BJ (cell line): Measurements from ENCODE around the gene IGFLR1. TPM values are rescaled to one million over a fixed set of nuclear protein-coding genes. Genes with fewer than 3 reads are reported as not detected.

Source experiments
- CTCF ChIA-PET: fragments of 350-600 bp; formaldehyde crosslinking; extraction: SDS; loops from one replicate; lab custom pipeline; 2021; ENCODE audit warnings: antibody characterized with exemption, inconsistent platforms; lab: Yijun Ruan, JAX
- POLR2A ChIA-PET: fragments of 300-600 bp; sonication (Branson Sonifier 250); formaldehyde crosslinking; extraction: SDS; loops from one replicate; lab custom pipeline; 2021; ENCODE audit warnings: antibody characterized with exemption; lab: Charles Lee
- DNase-seq: peaks from one replicate; pipeline ENCODE4 v3.0.0-alpha.2; 2011; ENCODE audit warnings: low read depth
- H3K27me3 ChIP-seq: 2 replicates; pipeline ENCODE4 v1.6.0; 2011; ENCODE audit warnings: low read length; ENCODE audit not compliant: control insufficient read depth, insufficient read depth
- H3K36me3 ChIP-seq: 2 replicates; pipeline ENCODE4 v1.5.1; 2011; ENCODE audit warnings: low read length; ENCODE audit not compliant: control insufficient read depth, insufficient read depth
- H3K4me3 ChIP-seq: 2 replicates; pipeline ENCODE4 v1.5.1; 2011; ENCODE audit warnings: low read depth, mild to moderate bottlenecking, control low read depth, low read length
- polyA plus RNA-seq: library from polyadenylated mRNA; depleted of rRNA; stranded (reverse); fragments of >200 nt; gene quantifications from 2 replicates; pipeline ENCODE4 v1.2.3, GENCODE V29; 2011
- TF ChIP-seq, protein P1 (sequence below): IDR thresholded peaks from 2 replicates; pipeline ENCODE4 v1.5.1; 2011; ENCODE audit warnings: low read depth, mild to moderate bottlenecking, control low read depth, inconsistent platforms, low read length, moderate library complexity; ENCODE audit not compliant: insufficient read depth

IGFLR1 gene
- polyA plus RNA-seq, 1 experiment: 1.9 TPM

- Histone ChIP-seq H3K4me3 (no peak overlapping the region), H3K27me3 (no peaks in the 10 kb centered on the region), H3K36me3 (no peaks in the 10 kb centered on the region; the same call in 1 of the 2 replicates)
- TF ChIP-seq, protein P1, sequence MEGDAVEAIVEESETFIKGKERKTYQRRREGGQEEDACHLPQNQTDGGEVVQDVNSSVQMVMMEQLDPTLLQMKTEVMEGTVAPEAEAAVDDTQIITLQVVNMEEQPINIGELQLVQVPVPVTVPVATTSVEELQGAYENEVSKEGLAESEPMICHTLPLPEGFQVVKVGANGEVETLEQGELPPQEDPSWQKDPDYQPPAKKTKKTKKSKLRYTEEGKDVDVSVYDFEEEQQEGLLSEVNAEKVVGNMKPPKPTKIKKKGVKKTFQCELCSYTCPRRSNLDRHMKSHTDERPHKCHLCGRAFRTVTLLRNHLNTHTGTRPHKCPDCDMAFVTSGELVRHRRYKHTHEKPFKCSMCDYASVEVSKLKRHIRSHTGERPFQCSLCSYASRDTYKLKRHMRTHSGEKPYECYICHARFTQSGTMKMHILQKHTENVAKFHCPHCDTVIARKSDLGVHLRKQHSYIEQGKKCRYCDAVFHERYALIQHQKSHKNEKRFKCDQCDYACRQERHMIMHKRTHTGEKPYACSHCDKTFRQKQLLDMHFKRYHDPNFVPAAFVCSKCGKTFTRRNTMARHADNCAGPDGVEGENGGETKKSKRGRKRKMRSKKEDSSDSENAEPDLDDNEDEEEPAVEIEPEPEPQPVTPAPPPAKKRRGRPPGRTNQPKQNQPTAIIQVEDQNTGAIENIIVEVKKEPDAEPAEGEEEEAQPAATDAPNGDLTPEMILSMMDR: no peak
- CTCF ChIA-PET: interaction anchor here (0.6 to 1.1 kb wide), 2 partner anchors 14 to 128 kb away, joined by 3 to 4 read pairs; partner anchors contain the start of gene ARHGAP33
- no peak for DNase-seq
- POLR2A ChIA-PET: no interaction called here
Observed at GRCh38 chr19:35789195-35789977, 47.1 kb upstream of the IGFLR1 start.

- CTCF ChIA-PET: interaction anchor here (0.9 kb wide), 1 partner anchor 143 kb away, joined by 4 read pairs; no protein-coding TSS in a partner anchor
- no peak for DNase-seq
- Histone ChIP-seq H3K36me3 (peaks cover under 1% of the 10 kb centered on the region; the same call in 1 of the 2 replicates), H3K27me3 (no peaks in the 10 kb centered on the region), H3K4me3 (no peak overlapping the region)
- POLR2A ChIA-PET: no interaction called here
- TF ChIP-seq, protein P1: no peak
Observed at GRCh38 chr19:35788205-35788960, 46.1 kb upstream of the IGFLR1 start.

GRCh38 chr19:35787227-35787799 is 45.1 kb upstream of the IGFLR1 start:
- DNase-seq: no peak
- H3K27me3 ChIP-seq: no peaks in the 10 kb centered on the region
- no peak overlapping the region for H3K4me3 ChIP-seq
- peaks cover 4% of the 10 kb centered on the region for H3K36me3 ChIP-seq
- ChIA-PET POLR2A (no interaction called here), CTCF (interaction anchor here (0.7 kb wide), 1 partner anchor 633 kb away, joined by 4 read pairs; no protein-coding TSS in a partner anchor)
- TF ChIP-seq, protein P1: no peak

GRCh38 chr19:35786299-35787160 is 44.3 kb upstream of the IGFLR1 start:
- Histone ChIP-seq H3K36me3 (peaks cover 4% of the 10 kb centered on the region), H3K27me3 (no peaks in the 10 kb centered on the region), H3K4me3 (no peak overlapping the region)
- DNase-seq: no peak
- TF ChIP-seq, protein P1: no peak
- POLR2A ChIA-PET: no interaction called here
- CTCF ChIA-PET: no interaction called here
